Mucosa of stomach (tissue), 1 donor: ENCODE results near the gene SERPINB5.

Experiments used
- H3K27me3 ChIP-seq: one replicate; pipeline ENCODE4 v1.7.0; 2013; ENCODE audit warnings: mild to moderate bottlenecking, low read length; ENCODE audit not compliant: control insufficient read depth, insufficient read depth
- H3K36me3 ChIP-seq: one replicate; pipeline ENCODE4 v1.7.0; 2013; ENCODE audit warnings: low read length; ENCODE audit not compliant: control insufficient read depth, insufficient read depth
- H3K4me1 ChIP-seq: one replicate; pipeline ENCODE4 v1.7.0; 2013; ENCODE audit warnings: mild to moderate bottlenecking, low read length; ENCODE audit not compliant: control insufficient read depth, insufficient read depth
- H3K4me3 ChIP-seq: one replicate; pipeline ENCODE4 v1.7.0; 2013; ENCODE audit warnings: low read length
- H3K9ac ChIP-seq: one replicate; pipeline ENCODE4 v1.7.0; 2013; ENCODE audit warnings: mild to moderate bottlenecking, low read length, moderate library complexity
- H3K9me3 ChIP-seq: one replicate; pipeline ENCODE4 v1.7.0; 2013; ENCODE audit warnings: mild to moderate bottlenecking, low read length, moderate library complexity; ENCODE audit not compliant: control insufficient read depth
- donor health status: Pancreatic carcinoma.

The SERPINB5 gene

GRCh38 chr18:63511285-63511684 lies 34.5 kb downstream of the SERPINB5 start:
- no peaks in the 10 kb centered on the region for H3K9me3 ChIP-seq
- H3K27me3 ChIP-seq: no peaks in the 10 kb centered on the region
- H3K9ac ChIP-seq: no peak overlapping the region
- H3K4me3 ChIP-seq: no peak overlapping the region
- peaks cover 4% of the 10 kb centered on the region for H3K4me1 ChIP-seq
- H3K36me3 ChIP-seq: no peaks in the 10 kb centered on the region

- Histone ChIP-seq H3K4me1 (peaks cover 4% of the 10 kb centered on the region), H3K9me3 (no peaks in the 10 kb centered on the region), H3K9ac (no peak overlapping the region), H3K36me3 (no peaks in the 10 kb centered on the region), H3K4me3 (no peak overlapping the region), H3K27me3 (no peaks in the 10 kb centered on the region)
These were observed 37.6 kb downstream of the SERPINB5 start for GRCh38 chr18:63514326-63514725.

GRCh38 chr18:63514888-63515678 lies 38.3 kb downstream of the SERPINB5 start:
- H3K36me3 ChIP-seq: no peaks in the 10 kb centered on the region

GRCh38 chr18:63515801-63516200 lies 39.0 kb downstream of the SERPINB5 start:
- no peaks in the 10 kb centered on the region for H3K36me3 ChIP-seq
- H3K4me1 ChIP-seq: peaks cover 4% of the 10 kb centered on the region
- H3K9ac ChIP-seq: no peak overlapping the region

More at GRCh38 chr18:63514888-63515678, 38.3 kb downstream of the SERPINB5 start:
- Histone ChIP-seq H3K27me3 (no peaks in the 10 kb centered on the region), H3K9me3 (no peaks in the 10 kb centered on the region), H3K4me1 (peaks cover 4% of the 10 kb centered on the region), H3K4me3 (no peak overlapping the region), H3K9ac (no peak overlapping the region)

GRCh38 chr18:63518178-63519012 lies 41.6 kb downstream of the SERPINB5 start:
- no peak overlapping the region for H3K9ac ChIP-seq
- no peaks in the 10 kb centered on the region for H3K36me3 ChIP-seq
- H3K4me1 ChIP-seq: peaks cover 4% of the 10 kb centered on the region
- no peaks in the 10 kb centered on the region for H3K9me3 ChIP-seq
- no peaks in the 10 kb centered on the region for H3K27me3 ChIP-seq
- H3K4me3 ChIP-seq: no peak overlapping the region

More at GRCh38 chr18:63515801-63516200, 39.0 kb downstream of the SERPINB5 start:
- H3K9me3 ChIP-seq: no peaks in the 10 kb centered on the region
- no peaks in the 10 kb centered on the region for H3K27me3 ChIP-seq
- no peak overlapping the region for H3K4me3 ChIP-seq

GRCh38 chr18:63520053-63520685 lies 43.4 kb downstream of the SERPINB5 start:
- Histone ChIP-seq H3K27me3 (no peaks in the 10 kb centered on the region), H3K36me3 (no peaks in the 10 kb centered on the region), H3K9me3 (no peaks in the 10 kb centered on the region), H3K4me3 (no peak overlapping the region), H3K4me1 (no peaks in the 10 kb centered on the region), H3K9ac (no peak overlapping the region)

- no peaks in the 10 kb centered on the region for H3K9me3 ChIP-seq
- H3K4me1 ChIP-seq: no peaks in the 10 kb centered on the region
- H3K36me3 ChIP-seq: no peaks in the 10 kb centered on the region
- no peaks in the 10 kb centered on the region for H3K27me3 ChIP-seq
- no peak overlapping the region for H3K9ac ChIP-seq
- H3K4me3 ChIP-seq: no peak overlapping the region
These were observed 46.9 kb downstream of the SERPINB5 start for GRCh38 chr18:63523660-63524059.

GRCh38 chr18:63527251-63527650 lies 50.5 kb downstream of the SERPINB5 start:
- Histone ChIP-seq H3K9ac (no peak overlapping the region), H3K9me3 (no peaks in the 10 kb centered on the region), H3K27me3 (no peaks in the 10 kb centered on the region), H3K36me3 (no peaks in the 10 kb centered on the region), H3K4me1 (no peaks in the 10 kb centered on the region), H3K4me3 (no peak overlapping the region)

- H3K9ac ChIP-seq: no peak overlapping the region
- H3K27me3 ChIP-seq: no peaks in the 10 kb centered on the region
- no peaks in the 10 kb centered on the region for H3K36me3 ChIP-seq
- H3K9me3 ChIP-seq: no peaks in the 10 kb centered on the region
- H3K4me3 ChIP-seq: no peak overlapping the region
- no peaks in the 10 kb centered on the region for H3K4me1 ChIP-seq
These were observed 52.2 kb downstream of the SERPINB5 start for GRCh38 chr18:63528863-63529492.

- Histone ChIP-seq H3K4me3 (no peak overlapping the region), H3K27me3 (no peaks in the 10 kb centered on the region), H3K9me3 (no peaks in the 10 kb centered on the region), H3K4me1 (no peaks in the 10 kb centered on the region), H3K36me3 (no peaks in the 10 kb centered on the region), H3K9ac (no peak overlapping the region)
These were observed 55.7 kb downstream of the SERPINB5 start for GRCh38 chr18:63532471-63532870.

- Histone ChIP-seq H3K36me3 (no peaks in the 10 kb centered on the region), H3K9ac (no peak overlapping the region), H3K4me3 (no peak overlapping the region), H3K4me1 (no peaks in the 10 kb centered on the region), H3K27me3 (no peaks in the 10 kb centered on the region), H3K9me3 (no peaks in the 10 kb centered on the region)
These were observed 57.9 kb downstream of the SERPINB5 start for GRCh38 chr18:63534615-63535014.
